Trophoblast cell (in vitro differentiated cells and primary cell): ENCODE results near the gene ARHGDIB.

ENCODE experiments used
- DNase-seq, 2 donors: peaks; one replicate each; pipeline ENCODE4 v3.0.0-alpha.2; 2016
- H2AFZ ChIP-seq: 2 replicates; pipeline ENCODE4 v1.6.1; 2013; ENCODE audit warnings: low read length, moderate library complexity, mild to moderate bottlenecking; ENCODE audit not compliant: insufficient read depth, poor library complexity
- H2AK5ac ChIP-seq: 2 replicates; pipeline ENCODE4 v1.6.1; 2013; ENCODE audit warnings: mild to moderate bottlenecking, low read length
- H2BK120ac ChIP-seq: 2 replicates; pipeline ENCODE4 v1.6.1; 2013; ENCODE audit warnings: low read length, mild to moderate bottlenecking, moderate library complexity; ENCODE audit not compliant: insufficient read depth, poor library complexity
- H2BK12ac ChIP-seq: 2 replicates; pipeline ENCODE4 v1.6.1; 2013; ENCODE audit warnings: mild to moderate bottlenecking, low read length, moderate library complexity
- H2BK5ac ChIP-seq: 2 replicates; pipeline ENCODE4 v1.6.1; 2013; ENCODE audit warnings: low read length, low read depth, moderate library complexity, mild to moderate bottlenecking; ENCODE audit not compliant: poor library complexity
- H3K14ac ChIP-seq: 2 replicates; pipeline ENCODE4 v1.6.1; 2013; ENCODE audit warnings: mild to moderate bottlenecking, low read length
- H3K18ac ChIP-seq: 2 replicates; pipeline ENCODE4 v1.6.1; 2013; ENCODE audit warnings: mild to moderate bottlenecking, low read length
- H3K23ac ChIP-seq: 2 replicates; pipeline ENCODE4 v1.6.1; 2013; ENCODE audit warnings: low read length
- H3K27ac ChIP-seq: 2 replicates; pipeline ENCODE4 v1.5.1; 2013; ENCODE audit warnings: low read depth, mild to moderate bottlenecking, inconsistent platforms, low read length, moderate library complexity
- H3K27me3 ChIP-seq: 2 replicates; pipeline ENCODE4 v1.6.1; 2013; ENCODE audit warnings: inconsistent platforms, mild to moderate bottlenecking, low read length, moderate library complexity; ENCODE audit not compliant: insufficient read depth
- H3K36me3 ChIP-seq, 2 experiments: 1 replicate in 1 of 2; 2 replicates in 1 of 2; pipeline ENCODE4 v1.6.1; 2013; ENCODE audit warnings: low read length in 2 of 2, mild to moderate bottlenecking in 2 of 2, moderate library complexity in 1 of 2; ENCODE audit not compliant: insufficient read depth in 2 of 2, control insufficient read depth in 1 of 2
- H3K4ac ChIP-seq: 2 replicates; pipeline ENCODE4 v1.6.1; 2013; ENCODE audit warnings: low read depth, mild to moderate bottlenecking, low read length, moderate library complexity
- H3K4me1 ChIP-seq, 2 experiments: 1 replicate in 1 of 2; 2 replicates in 1 of 2; pipeline ENCODE4 v1.6.1; 2013; ENCODE audit warnings: low read length in 2 of 2, mild to moderate bottlenecking in 2 of 2, moderate library complexity in 1 of 2; ENCODE audit not compliant: insufficient read depth in 2 of 2, control insufficient read depth in 1 of 2
- H3K4me2 ChIP-seq: 2 replicates; pipeline ENCODE4 v1.6.1; 2013; ENCODE audit warnings: inconsistent platforms, mild to moderate bottlenecking, low read length, moderate library complexity
- H3K4me3 ChIP-seq: 2 replicates; pipeline ENCODE4 v1.5.1; 2013; ENCODE audit warnings: mild to moderate bottlenecking, low read depth, low read length, inconsistent platforms
- H3K79me1 ChIP-seq: one replicate; pipeline ENCODE4 v1.6.1; 2013; ENCODE audit warnings: low read length
- H3K79me2 ChIP-seq: 2 replicates; pipeline ENCODE4 v1.6.1; 2013; ENCODE audit warnings: low read length, mild to moderate bottlenecking; ENCODE audit not compliant: control insufficient read depth, insufficient read depth, poor library complexity
- H3K9ac ChIP-seq: 2 replicates; pipeline ENCODE4 v1.6.1; 2013; ENCODE audit warnings: mild to moderate bottlenecking, low read length
- H3K9me3 ChIP-seq: 2 replicates; pipeline ENCODE4 v1.6.1; 2013; ENCODE audit warnings: low read depth, mild to moderate bottlenecking, control low read depth, inconsistent platforms, low read length; ENCODE audit not compliant: insufficient read depth
- H4K12ac ChIP-seq: 2 replicates; pipeline ENCODE4 v1.6.1; 2013; ENCODE audit warnings: low read depth, mild to moderate bottlenecking, low read length, moderate library complexity
- H4K8ac ChIP-seq: 2 replicates; pipeline ENCODE4 v1.6.1; 2013; ENCODE audit warnings: low read depth, mild to moderate bottlenecking, low read length, moderate library complexity
- H4K91ac ChIP-seq: one replicate; pipeline ENCODE4 v1.6.1; 2013; ENCODE audit warnings: low read depth, mild to moderate bottlenecking, low read length, moderate library complexity
- WGBS: extraction: QIAGEN DNeasy Blood & Tissue Kit; methylation state at CpG from one replicate; pipeline ENCODE4 v1.1.7; 2013; ENCODE audit warnings: missing lambda C conversion rate; ENCODE audit not compliant: insufficient read length, insufficient coverage; ENCODE audit errors: extremely low coverage; 5-methylcytosine and 5-hydroxymethylcytosine counted together

ARHGDIB gene

DNA sequence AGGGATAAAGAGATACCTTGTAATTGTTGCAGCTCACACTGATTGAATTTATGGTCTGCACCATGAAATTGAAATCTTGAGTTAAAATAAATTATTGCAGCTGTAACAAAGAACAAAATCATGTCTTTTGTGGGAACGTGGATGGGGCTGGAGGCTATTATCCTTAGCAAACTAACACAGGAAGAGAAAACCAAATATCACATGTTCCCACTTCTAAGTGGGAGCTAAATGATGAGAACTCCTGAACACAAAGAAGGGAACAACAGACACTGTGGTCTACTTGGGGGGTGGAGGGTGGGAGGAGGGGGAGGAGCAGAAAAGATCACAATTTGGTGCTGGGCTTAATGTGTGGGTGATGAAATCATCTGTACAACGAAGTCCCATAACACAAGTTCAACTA, 45.7 kb downstream of the ARHGDIB start:
- no CpG with 5 or more reads among the region's 2 CpGs for WGBS

DNA sequence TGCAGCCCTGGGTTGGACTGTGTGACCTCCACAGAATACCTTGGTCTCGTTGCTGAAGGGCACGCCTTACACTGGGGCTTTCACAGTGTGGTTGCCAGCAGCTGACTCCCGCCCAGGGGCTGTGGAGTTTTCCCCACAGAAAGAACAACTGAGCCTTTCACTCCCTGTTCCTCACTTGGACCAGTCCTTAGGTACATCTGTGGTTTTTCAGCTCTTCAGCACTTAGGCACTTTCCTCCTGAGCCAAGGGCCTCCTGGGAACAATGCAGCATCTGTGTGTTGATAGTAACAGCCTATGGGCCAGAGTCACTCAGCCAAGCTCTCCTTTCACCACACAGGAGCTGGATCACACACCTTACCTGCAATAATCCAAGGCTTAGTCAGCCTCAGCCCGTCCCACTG, 48.0 kb downstream of the ARHGDIB start:
- Histone ChIP-seq H3K18ac (no peak overlapping the region), H3K4me3 (no peak overlapping the region), H3K79me2 (no peaks in the 10 kb centered on the region), H2AK5ac (no peak overlapping the region), H4K91ac (no peak overlapping the region), H3K36me3 (peaks cover 2 to 8% of the 10 kb centered on the region in 2 experiments), H2AFZ (no peak overlapping the region), H3K9ac (no peak overlapping the region), H3K9me3 (peaks cover 1% of the 10 kb centered on the region), H2BK5ac (no peak overlapping the region), H3K4me2 (no peak overlapping the region), H3K23ac (no peak overlapping the region), H3K4ac (no peak overlapping the region), H2BK12ac (peak overlapping the region; percentile 16), H2BK120ac (no peak overlapping the region), H3K14ac (no peak overlapping the region), H4K8ac (peak overlapping the region; percentile 19), H3K79me1 (peaks cover 2% of the 10 kb centered on the region), H3K27me3 (no peaks in the 10 kb centered on the region), H3K27ac (peak overlapping the region; percentile 2), H3K4me1 (peaks cover 3 to 12% of the 10 kb centered on the region in 2 experiments), H4K12ac (no peak overlapping the region)
- no CpG with 5 or more reads among the region's 4 CpGs for WGBS
- no peak for DNase-seq

More for the DNA sequence above, 45.7 kb downstream of the ARHGDIB start:
- Histone ChIP-seq H3K4me3 (no peak overlapping the region), H3K9me3 (peaks cover 1% of the 10 kb centered on the region), H2BK5ac (no peak overlapping the region), H3K79me2 (no peaks in the 10 kb centered on the region), H2AFZ (no peak overlapping the region), H3K14ac (no peak overlapping the region), H2AK5ac (no peak overlapping the region), H3K4me2 (no peak overlapping the region), H3K27me3 (no peaks in the 10 kb centered on the region), H4K12ac (no peak overlapping the region), H3K36me3 (peaks cover 6 to 16% of the 10 kb centered on the region in 2 experiments), H3K4me1 (peaks cover 3 to 10% of the 10 kb centered on the region in 2 experiments), H2BK120ac (no peak overlapping the region), H3K9ac (no peak overlapping the region), H3K27ac (no peak overlapping the region), H3K18ac (no peak overlapping the region), H2BK12ac (no peak overlapping the region), H4K91ac (no peak overlapping the region), H3K4ac (no peak overlapping the region), H3K23ac (no peak overlapping the region), H3K79me1 (peaks cover 2% of the 10 kb centered on the region), H4K8ac (no peak overlapping the region)
- DNase-seq, result no peak

DNA sequence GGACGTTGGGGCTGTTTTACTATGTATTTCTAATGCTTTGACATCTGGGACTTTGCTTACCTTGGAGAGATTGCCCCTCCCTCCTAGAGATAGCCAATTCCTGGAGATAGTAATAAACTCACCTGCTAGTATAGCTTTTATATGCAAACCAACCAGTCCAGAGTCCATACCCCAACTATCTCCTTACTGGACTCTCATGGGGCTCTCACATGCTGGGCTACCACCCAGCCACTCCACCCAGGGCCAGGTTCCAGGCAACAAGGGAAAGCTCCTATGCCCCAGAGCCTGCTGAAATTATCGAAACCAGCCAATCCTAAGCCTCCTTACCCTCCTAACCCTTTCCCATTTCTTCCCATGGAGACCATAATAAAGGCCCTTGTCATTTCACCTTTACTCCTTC, 50.3 kb downstream of the ARHGDIB start:
- H2BK120ac ChIP-seq, result no peak overlapping the region
- WGBS, result no CpG with 5 or more reads among the region's 2 CpGs

DNA sequence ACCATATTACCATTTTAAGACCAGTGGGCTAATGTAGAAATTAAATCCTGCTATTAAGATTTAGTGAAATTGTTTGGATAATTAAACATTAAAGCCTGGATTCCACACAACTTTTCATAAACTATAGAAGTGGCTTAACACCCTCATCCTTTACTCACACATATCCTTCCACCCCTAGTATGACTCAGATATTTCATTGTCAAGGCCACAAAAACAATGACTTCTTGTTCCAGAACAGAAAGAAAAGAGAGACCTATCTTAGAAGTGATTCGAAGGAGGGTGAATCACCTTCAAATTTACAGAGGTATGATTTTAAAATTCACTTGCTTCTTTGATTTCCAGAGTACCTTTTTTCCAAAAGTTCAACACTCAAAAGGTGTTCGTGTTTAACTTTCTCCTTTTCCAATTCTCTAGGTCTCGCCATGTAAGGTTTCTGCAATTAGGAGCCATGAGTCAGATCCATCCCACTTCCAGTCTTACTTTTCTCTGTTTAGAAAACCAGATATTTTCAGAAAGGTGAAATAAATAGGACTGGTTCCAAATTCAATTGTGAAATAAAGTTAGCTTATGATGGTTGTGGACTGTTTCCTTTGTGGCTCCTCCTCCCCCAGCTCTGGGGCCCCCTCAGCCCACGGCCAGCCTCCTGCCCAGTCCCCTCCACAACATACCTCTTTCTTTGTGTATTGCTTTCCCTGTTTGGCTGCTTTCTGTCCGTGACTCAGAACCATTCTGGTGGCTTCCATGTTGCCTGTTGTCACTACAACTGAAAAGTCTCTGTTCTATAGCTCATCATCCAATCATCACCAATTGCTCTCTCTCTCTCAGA, 51.1 kb downstream of the ARHGDIB start:
- H3K36me3 ChIP-seq, result peaks cover 0 to 2% of the 10 kb centered on the region in 2 experiments
- no peak overlapping the region for H3K4me3 ChIP-seq
- no peak overlapping the region for H3K27ac ChIP-seq
- H2BK12ac ChIP-seq, result no peak overlapping the region
- H3K18ac ChIP-seq, result no peak overlapping the region
- H3K9me3 ChIP-seq, result peaks cover 1% of the 10 kb centered on the region
- no peak overlapping the region for H2AFZ ChIP-seq
- no peak overlapping the region for H2AK5ac ChIP-seq
- H2BK120ac ChIP-seq, result no peak overlapping the region
- no peak overlapping the region for H3K14ac ChIP-seq
- peaks cover 2% of the 10 kb centered on the region for H3K79me1 ChIP-seq
- no peak overlapping the region for H3K4me2 ChIP-seq
- H4K8ac ChIP-seq, result no peak overlapping the region
- H3K4me1 ChIP-seq, result peaks cover 3 to 12% of the 10 kb centered on the region in 2 experiments
- H4K12ac ChIP-seq, result no peak overlapping the region
- peak in 1 of 2 donors; percentile 52 for DNase-seq
- H3K9ac ChIP-seq, result no peak overlapping the region
- peak overlapping the region; percentile 32 for H4K91ac ChIP-seq
- H3K4ac ChIP-seq, result no peak overlapping the region
- no peak overlapping the region for H3K23ac ChIP-seq
- no peak overlapping the region for H2BK5ac ChIP-seq
- no CpG with 5 or more reads among the region's 5 CpGs for WGBS
- H3K79me2 ChIP-seq, result no peaks in the 10 kb centered on the region
- H3K27me3 ChIP-seq, result no peaks in the 10 kb centered on the region

More for the DNA sequence above, 50.3 kb downstream of the ARHGDIB start:
- no peak overlapping the region for H3K9ac ChIP-seq
- no peak overlapping the region for H3K4me2 ChIP-seq
- no peak overlapping the region for H3K23ac ChIP-seq
- H3K9me3 ChIP-seq, result peaks cover 1% of the 10 kb centered on the region
- H2AK5ac ChIP-seq, result no peak overlapping the region
- H3K4me3 ChIP-seq, result no peak overlapping the region
- no peak overlapping the region for H4K91ac ChIP-seq
- H2BK5ac ChIP-seq, result no peak overlapping the region
- H3K18ac ChIP-seq, result no peak overlapping the region
- H3K27me3 ChIP-seq, result no peaks in the 10 kb centered on the region
- peaks cover 3 to 12% of the 10 kb centered on the region in 2 experiments for H3K4me1 ChIP-seq
- no peak overlapping the region for H4K8ac ChIP-seq
- H4K12ac ChIP-seq, result no peak overlapping the region
- no peak for DNase-seq
- H3K27ac ChIP-seq, result no peak overlapping the region
- peaks cover 2% of the 10 kb centered on the region for H3K79me1 ChIP-seq
- H3K36me3 ChIP-seq, result peaks cover 0 to 2% of the 10 kb centered on the region in 2 experiments
- H3K14ac ChIP-seq, result no peak overlapping the region
- no peak overlapping the region for H2AFZ ChIP-seq
- no peak overlapping the region for H3K4ac ChIP-seq
- H2BK12ac ChIP-seq, result no peak overlapping the region
- H3K79me2 ChIP-seq, result no peaks in the 10 kb centered on the region
